Measurements from ENCODE around the gene CSPG4.
"Not testable (repeated sequence)": the region's sequence is repeated elsewhere in the genome, so short reads cannot be mapped to it uniquely, and the experiment has no call there.

Gene CSPG4

DNA sequence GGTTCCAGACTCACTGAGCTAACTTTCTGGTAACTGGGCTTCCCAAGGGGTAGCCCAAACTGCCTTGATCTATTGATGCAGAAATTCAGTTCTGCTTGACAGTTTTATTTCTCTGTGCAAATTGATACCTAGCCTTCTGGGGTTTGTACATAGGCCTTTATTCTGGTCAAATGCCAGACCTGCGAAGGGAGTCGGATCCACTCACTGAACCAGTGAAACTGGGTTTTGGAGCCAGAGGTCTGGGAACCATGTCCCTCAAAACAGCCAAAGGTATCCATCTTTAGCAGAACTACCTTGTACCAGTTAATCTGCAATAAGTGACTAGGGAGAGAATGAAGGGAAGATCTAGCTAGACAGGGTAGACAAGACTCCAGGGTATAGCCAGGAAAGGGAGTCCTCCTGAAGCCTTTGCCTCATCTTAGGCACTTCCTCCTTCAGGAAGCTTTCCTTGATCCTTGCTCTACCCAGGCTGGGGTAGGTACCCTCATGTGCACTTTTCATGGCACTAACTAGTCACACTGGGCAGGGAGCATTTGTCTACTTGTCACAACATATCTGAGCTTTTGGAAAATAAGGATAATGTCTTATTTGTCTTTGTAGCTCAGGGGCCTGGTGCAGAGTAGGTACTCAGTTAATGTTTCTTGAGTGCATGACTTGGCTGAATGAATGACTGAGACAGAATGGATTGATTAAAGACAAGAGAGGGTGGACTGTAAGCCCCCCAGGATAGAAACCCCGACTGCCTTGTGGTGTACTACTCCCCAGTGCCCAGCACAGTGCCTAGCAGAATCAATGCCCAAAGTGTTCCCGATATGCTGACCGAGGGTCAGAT lies 66.3 kb downstream of the CSPG4 start:
- DNase-seq, result no peak

DNA sequence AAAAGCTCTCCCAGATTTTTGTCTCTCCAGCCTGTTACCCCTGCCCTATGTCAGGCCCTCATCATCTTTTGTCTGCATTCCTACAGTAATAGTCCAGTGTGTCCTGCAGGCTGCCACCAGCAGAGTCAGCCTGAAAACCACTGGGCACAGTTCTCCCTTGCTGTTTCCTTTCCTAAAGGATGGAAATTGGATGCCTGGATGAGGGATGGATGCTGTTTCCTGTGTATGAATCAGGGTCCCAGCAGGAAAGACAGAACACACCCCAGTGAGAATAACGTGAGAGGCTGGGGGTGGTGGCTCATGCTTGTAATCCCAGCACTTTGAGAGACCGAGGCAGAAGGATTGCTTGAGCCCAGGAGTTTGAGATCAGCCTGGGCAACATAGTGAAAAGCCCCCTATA lies 68.3 kb downstream of the CSPG4 start:
- no peak for DNase-seq

DNA sequence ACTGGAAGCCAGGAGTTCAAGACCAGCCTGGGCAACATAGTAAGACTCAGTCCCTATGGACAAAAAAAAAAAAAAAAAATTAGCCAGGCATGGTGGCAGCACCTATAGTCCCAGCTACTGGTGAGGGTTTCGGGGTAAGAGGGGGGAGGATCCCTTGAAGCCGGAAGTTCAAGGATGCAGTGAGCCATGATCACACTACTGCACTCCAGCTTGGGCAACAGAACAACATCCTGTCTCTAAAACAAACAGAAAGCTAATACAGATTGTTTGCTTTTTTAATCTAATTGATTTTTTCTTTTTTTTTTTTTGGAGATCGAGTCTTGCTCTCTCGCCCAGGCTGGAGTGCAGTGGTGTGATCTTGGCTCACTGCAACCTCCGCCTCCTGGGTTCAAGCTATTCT lies 71.0 kb downstream of the CSPG4 start:
- DNase-seq, result no peak

DNA sequence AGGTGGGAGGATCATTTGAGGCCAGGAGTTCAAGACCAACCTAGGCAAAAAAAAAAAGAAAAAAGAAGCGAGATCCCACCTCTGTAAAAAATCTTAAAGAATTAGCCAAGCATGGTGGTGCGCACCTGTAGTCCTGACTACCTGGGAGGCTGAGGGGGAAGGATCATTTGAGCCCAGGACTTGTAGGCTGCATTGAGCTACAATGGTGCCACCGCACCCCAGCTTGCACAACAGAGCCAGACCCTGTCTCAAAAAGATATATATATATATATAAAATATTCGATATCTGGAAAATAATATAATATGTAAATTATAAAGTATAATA lies 71.5 kb downstream of the CSPG4 start:
- DNase-seq, result no peak

DNA sequence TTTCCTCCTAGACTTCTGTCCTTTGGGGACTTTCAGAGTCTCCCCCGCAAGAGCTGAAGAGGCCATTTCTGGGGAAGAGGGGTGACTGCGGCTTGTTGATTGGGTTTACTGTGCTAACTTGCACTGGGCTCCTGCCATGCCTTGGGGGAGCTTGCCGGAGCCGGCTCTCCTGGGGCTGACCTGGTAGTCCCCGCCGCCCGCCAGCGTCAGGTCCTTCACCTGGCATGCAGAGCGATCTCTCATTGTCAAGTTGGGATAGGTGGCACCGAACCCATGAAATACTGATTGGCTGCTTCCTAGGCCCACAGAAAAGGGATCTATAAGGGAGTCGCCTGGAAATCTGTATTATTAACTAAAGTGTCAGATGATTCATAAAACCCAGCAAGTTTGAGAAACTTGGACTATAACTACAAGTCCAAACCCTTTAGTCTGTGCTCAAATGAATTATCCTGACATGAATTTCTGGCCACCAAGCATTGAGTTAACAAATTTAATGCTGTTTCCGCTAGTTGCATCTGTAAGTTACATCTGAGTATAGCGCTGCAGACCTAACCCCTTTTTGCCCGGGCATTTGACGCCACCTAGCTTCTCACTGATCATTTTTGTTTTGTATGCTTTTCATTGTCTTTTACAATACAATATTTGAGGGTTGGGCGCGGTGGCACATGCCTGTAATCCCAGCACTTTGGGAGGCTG lies 72.0 kb downstream of the CSPG4 start:
- no peak for DNase-seq

DNA sequence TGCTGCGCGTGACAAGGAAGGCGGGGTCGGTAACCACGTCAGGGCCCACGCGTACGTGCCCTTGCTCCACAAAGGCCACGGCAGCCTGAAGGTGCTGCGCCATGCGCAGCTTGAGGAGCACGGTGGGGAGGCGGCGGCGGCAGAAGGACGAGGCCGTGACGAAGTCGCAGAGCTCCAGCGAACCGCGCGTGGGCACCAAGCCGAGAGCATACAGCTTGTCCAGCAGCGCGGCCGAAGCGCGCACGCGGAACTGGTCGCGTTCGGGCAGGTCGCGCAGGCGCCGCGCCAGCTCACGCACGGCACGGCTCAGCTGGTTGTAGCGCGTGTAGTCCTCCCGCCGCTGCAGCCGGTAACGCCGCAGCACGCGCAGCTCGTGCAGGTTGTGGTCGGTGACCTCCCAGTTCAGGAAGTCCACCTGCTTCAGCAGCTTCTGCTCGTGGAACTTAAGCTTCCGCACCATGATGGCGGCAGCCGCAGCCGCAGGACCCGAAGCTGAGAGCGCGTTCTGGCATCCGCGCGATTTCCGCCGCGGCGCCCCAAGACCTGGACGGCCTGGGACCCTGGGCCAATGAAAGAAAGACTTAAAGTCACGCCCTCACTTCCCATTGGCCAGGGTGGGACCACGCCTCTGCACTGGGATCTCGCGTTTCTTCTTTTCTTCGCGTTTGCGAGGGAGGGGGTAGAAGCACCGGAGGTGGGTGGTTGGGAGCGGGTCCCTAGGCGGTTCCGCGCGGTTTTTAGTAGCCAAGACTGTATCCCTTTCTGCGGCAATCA lies 72.8 kb downstream of the CSPG4 start, which contains the start of gene IMP3:
Gene IMP3 (minus strand): TSS at position 516 of the 774 bp plus-strand sequence. CDS start 56 bp downstream, at position 460.
- peak; percentile 97 for DNase-seq

DNA sequence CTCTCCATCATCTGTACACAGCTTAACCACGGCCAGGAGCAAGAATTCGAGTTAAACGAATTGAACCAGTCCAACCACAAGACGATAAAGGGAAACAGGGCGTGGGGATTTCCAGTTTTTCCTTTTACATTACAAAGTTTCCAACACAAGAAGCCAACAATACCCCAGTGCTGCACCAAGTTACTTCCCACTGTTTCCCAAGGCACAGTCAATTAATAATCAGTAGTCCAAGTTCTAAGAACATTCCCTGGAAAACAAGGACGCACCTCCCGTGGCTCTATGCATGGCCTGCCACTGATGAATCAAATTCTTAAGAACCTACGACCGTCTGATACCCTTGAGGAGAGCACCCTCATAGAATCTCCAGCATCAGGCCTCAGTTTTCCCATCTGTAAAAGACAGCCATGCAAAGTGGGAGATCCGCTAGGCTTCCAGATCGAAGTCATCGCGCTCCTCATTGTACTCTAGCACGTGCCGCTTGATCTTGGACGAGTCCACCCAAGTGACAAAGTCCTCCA lies 73.4 kb downstream of the CSPG4 start:
- peak; percentile 29 for DNase-seq

DNA sequence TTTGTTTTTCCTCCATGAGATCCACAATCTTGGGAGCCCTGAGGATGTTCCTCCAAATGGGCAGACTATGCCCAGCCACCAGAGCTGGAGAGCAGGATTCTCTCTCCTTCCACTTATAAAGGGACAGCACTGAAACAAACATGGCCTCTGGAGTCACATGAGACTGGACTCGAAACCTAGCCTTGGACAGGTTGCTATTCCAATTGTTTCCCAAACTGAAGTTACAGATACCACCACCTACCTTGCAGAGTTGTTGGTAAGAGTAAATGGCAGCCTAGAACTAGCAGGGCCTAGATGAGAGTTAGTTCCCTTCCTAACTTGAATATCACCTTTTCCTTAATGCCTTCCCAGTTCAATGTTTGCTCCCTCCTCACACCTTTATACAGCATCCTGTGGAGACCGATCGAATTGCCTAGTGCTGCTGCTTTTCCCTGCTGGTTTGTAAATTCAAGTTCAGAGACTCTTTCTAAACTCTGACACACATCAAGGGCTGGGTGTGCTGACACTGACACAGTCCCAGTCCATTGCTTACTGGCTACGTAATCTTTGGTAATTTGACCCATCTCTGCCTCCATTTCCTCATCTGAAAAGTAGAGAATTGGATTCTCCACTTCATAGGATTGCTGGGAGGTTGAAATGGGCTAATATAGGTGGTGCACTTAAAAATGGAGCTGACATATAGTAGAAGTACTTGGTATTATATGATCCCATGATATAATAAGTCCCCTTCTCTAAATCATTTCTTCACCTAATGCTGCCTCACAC lies 75.2 kb downstream of the CSPG4 start:
- DNase-seq, result no peak

DNA sequence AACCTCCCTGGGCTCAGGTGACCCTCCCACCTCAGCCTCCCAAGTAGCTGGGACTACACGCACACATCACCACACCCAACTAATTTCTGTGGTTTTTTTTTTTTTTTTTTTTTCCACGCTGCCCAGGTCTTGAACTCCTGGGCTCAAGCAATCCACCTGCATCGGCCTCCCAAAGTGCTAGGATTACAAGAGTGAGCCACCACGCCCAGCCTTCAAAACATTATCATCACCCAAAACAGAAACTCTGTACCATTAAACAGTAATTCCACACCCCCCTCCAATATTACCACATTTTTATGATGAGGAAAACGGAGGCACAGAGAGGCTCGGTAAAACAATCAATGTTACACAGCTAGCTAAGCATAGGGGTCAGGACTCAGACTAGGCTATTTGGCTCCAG lies 76.6 kb downstream of the CSPG4 start:
- DNase-seq, result no peak

DNA sequence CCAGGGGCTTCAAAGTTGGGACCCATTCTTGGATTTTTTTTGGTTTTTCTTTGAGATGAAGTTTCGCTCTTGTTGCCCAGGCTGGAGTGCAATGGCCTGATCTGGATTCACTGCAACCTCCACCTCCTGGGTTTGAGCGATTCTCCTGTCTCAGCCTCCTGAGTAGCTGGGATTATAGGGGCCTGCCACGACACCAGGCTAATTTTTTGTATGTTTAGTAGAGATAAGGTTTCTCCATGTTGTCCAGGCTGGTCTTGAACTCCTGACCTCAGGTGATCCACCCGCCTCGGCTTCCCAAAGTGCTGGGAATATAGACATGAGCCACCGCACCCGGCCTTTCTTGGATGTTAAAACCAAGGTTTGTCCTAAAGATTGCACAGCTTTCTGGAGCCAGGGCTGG lies 78.7 kb downstream of the CSPG4 start:
- not testable (repeated sequence) for DNase-seq

DNA sequence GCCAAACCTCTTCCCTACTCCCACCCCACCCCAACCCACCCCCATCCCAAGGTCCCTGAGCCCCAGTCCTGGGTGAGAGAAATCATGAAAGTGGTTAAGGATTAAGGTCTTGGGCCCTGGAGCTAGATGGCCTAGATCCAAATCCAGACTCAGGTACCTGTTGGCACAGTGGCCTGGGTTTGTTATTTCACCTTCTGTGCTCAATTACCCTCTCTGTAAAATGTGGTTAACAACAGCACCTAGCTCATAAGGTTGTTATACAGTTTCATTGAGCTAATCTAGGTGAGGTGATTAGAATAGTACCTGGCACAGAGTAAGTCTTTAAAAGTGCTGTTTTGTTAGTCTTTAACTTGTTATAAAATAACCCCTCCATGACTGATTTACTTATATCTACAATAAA lies 80.7 kb downstream of the CSPG4 start:
- no peak for DNase-seq

DNA sequence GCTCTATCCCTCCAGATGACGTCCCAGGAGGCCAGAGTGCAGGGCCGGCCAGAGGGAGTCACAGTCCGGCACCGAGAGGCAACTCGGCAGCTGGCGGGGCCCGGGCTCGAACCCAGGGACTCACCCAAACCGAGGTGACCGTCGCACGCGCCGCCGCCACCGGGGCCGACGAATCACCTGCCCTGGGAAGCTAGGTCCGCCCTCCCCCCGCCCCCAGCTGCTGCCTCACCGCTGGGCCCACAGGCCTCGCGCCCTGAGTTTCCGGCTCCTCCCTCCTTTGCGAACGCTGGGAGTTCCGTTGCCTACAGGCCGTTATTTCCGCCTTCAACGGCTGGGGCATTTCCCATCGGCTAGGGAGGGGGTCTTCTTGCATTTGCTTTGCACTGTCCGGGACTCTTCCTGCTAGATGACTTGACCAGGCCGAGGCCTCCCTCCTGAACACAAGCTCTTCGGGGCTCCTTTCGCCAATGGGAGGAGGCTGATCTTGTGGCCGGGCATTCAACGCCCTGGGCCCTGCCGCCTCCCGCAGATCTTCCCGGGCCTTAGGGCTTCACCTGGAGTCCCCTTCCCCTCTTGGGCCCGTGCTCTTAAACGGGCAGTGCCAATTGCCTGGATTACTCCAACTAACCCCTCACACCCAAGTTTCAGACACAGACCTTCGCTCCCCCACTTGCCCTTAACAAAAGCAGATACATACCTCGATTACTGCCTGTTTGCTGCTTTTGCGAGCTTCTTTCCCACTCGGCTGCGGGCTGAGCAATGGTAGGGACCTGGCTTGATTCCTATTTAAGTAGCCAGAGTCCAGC lies 86.9 kb downstream of the CSPG4 start, which contains the start of gene SNUPN:
Gene SNUPN (minus strand): TSS at position 184 of the 806 bp plus-strand sequence. CDS start 4,674 bp downstream, outside the sequence.
- DNase-seq, result peak; percentile 97

Measured in retina (tissue), 1 donor.